ENCODE data around the gene DUSP16. TPM values are rescaled to one million over a fixed set of nuclear protein-coding genes. Genes with fewer than 3 reads are reported as not detected.
"Not testable (repeated sequence)": the region's sequence is repeated elsewhere in the genome, so short reads cannot be mapped to it uniquely, and the experiment has no call there.

DUSP16 gene
- total RNA-seq, 4 donors from 2014 or later = 16.1 to 47.0 (median 40.0) TPM

- H3K4me3 ChIP-seq = no peak overlapping the region
- in situ Hi-C loops (cut with MboI; ENCODE audit: low pct_ligation_motif_present in 1 of 4, low pct_unique_long_range_greater_than_20kb in 1 of 4, low sequenced_read_pairs in 3 of 4) = no loop called here
These were observed 89.4 kb downstream of the DUSP16 start for GRCh38 chr12:12473223-12473622.

GRCh38 chr12:12471982-12472961 is 90.4 kb downstream of the DUSP16 start:
- H3K4me1 ChIP-seq; H3K27me3 ChIP-seq; DNase-seq; intact Hi-C loops (cut with DNase I; ENCODE audit: low total_unique reads); H3K4me3 ChIP-seq; H3K27ac ChIP-seq; H3K9me3 ChIP-seq; in situ Hi-C loops (cut with MboI; ENCODE audit: low pct_ligation_motif_present in 1 of 4, low pct_unique_long_range_greater_than_20kb in 1 of 4, low sequenced_read_pairs in 3 of 4): not testable (repeated sequence)
- WGBS, 2 donors (ENCODE audit: low coverage in 1 of 2) = 88% methylated on average over 34 of the region's 37 CpGs; no CpG with 5 or more reads in 1 of the 2 donors
- H3K36me3 ChIP-seq = peaks cover 0 to 12% (median 5%) of the 10 kb centered on the region in 4 donors

More at GRCh38 chr12:12473223-12473622, 89.4 kb downstream of the DUSP16 start:
- WGBS, 2 donors (ENCODE audit: low coverage in 1 of 2) = 95 to 100% methylated on average over 1 to 4 of the region's 4 CpGs
- H3K36me3 ChIP-seq = peaks cover 0 to 22% (median 8%) of the 10 kb centered on the region in 4 donors
- intact Hi-C loops (cut with DNase I; ENCODE audit: low total_unique reads) = no loop called here
- TF ChIP-seq POLR2AphosphoS5 (IDR thresholded peaks at IDR 0.05) = no peak
- no peak for TF ChIP-seq POLR2A (IDR thresholded peaks at IDR 0.05)
- no peak for TF ChIP-seq EP300 (IDR thresholded peaks at IDR 0.05; ENCODE audit: low read depth)
- no peak for TF ChIP-seq CTCF (IDR thresholded peaks at IDR 0.05)
- no peaks in the 10 kb centered on the region for H3K27me3 ChIP-seq
- no peaks in the 10 kb centered on the region for H3K9me3 ChIP-seq
- H3K4me1 ChIP-seq = no peaks in the 10 kb centered on the region
- no peak for DNase-seq
- no peak overlapping the region for H3K27ac ChIP-seq

GRCh38 chr12:12470751-12471306 is 91.8 kb downstream of the DUSP16 start:
- in situ Hi-C loops (cut with MboI; ENCODE audit: low pct_ligation_motif_present in 1 of 4, low pct_unique_long_range_greater_than_20kb in 1 of 4, low sequenced_read_pairs in 3 of 4) = no loop called here
- intact Hi-C loops (cut with DNase I; ENCODE audit: low total_unique reads) = no loop called here
- WGBS, 2 donors (ENCODE audit: low coverage in 1 of 2) = 83 to 89% methylated on average over 4 to 7 of the region's 7 CpGs
- Histone ChIP-seq H3K27ac (no peak overlapping the region), H3K36me3 (no peaks in the 10 kb centered on the region), H3K4me3 (no peak overlapping the region), H3K27me3 (no peaks in the 10 kb centered on the region), H3K4me1 (no peaks in the 10 kb centered on the region), H3K9me3 (no peaks in the 10 kb centered on the region)
- TF ChIP-seq CTCF (IDR thresholded peaks at IDR 0.05) (no peak), POLR2AphosphoS5 (IDR thresholded peaks at IDR 0.05) (no peak), EP300 (IDR thresholded peaks at IDR 0.05; ENCODE audit: low read depth) (no peak), POLR2A (IDR thresholded peaks at IDR 0.05) (no peak)
- DNase-seq = no peak

GRCh38 chr12:12469386-12469785 is 93.3 kb downstream of the DUSP16 start:
- Histone ChIP-seq H3K9me3 (no peaks in the 10 kb centered on the region), H3K27ac (no peak overlapping the region), H3K27me3 (no peaks in the 10 kb centered on the region), H3K4me3 (no peak overlapping the region), H3K36me3 (no peaks in the 10 kb centered on the region), H3K4me1 (no peaks in the 10 kb centered on the region)
- intact Hi-C loops (cut with DNase I; ENCODE audit: low total_unique reads) = no loop called here
- DNase-seq = no peak
- in situ Hi-C loops (cut with MboI; ENCODE audit: low pct_ligation_motif_present in 1 of 4, low pct_unique_long_range_greater_than_20kb in 1 of 4, low sequenced_read_pairs in 3 of 4) = no loop called here
- TF ChIP-seq POLR2A (IDR thresholded peaks at IDR 0.05) = no peak
- no peak for TF ChIP-seq CTCF (IDR thresholded peaks at IDR 0.05)
- TF ChIP-seq POLR2AphosphoS5 (IDR thresholded peaks at IDR 0.05) = no peak
- no peak for TF ChIP-seq EP300 (IDR thresholded peaks at IDR 0.05; ENCODE audit: low read depth)
- 95 to 97% methylated on average over 7 of the region's 7 CpGs for WGBS, 2 donors (ENCODE audit: low coverage in 1 of 2)

Measured in transverse colon (tissue), 4 donors.